ENCODE data around the gene PTPRO.

Gene PTPRO

GRCh38 chr12:15590180-15590826 lies 268.0 kb downstream of the PTPRO start:
- H3K27ac ChIP-seq (ENCODE audit: insufficient read depth, low read depth, low read length, poor library complexity, severe bottlenecking) = no peak overlapping the region
- H3K4me1 ChIP-seq (ENCODE audit: control insufficient read depth, insufficient read depth, low read length) = no peaks in the 10 kb centered on the region
- 41 to 45% methylated on average over 16 of the region's 16 CpGs for WGBS, 2 experiments
- H3K27me3 ChIP-seq (ENCODE audit: control insufficient read depth, insufficient read depth, low read length, poor library complexity, severe bottlenecking) = no peaks in the 10 kb centered on the region
- no peak overlapping the region for H3K4me3 ChIP-seq (ENCODE audit: insufficient read depth, low read depth, low read length)
- no peaks in the 10 kb centered on the region for H3K36me3 ChIP-seq (ENCODE audit: control insufficient read depth, insufficient read depth, low read length)
- H3K9me3 ChIP-seq (ENCODE audit: control insufficient read depth, low read length) = no peaks in the 10 kb centered on the region

GRCh38 chr12:15591811-15592210 lies 269.5 kb downstream of the PTPRO start:
- 74 to 93% methylated on average over 4 of the region's 5 CpGs for WGBS, 2 experiments
- no peak overlapping the region for H3K4me3 ChIP-seq (ENCODE audit: insufficient read depth, low read depth, low read length)
- no peaks in the 10 kb centered on the region for H3K36me3 ChIP-seq (ENCODE audit: control insufficient read depth, insufficient read depth, low read length)
- no peaks in the 10 kb centered on the region for H3K9me3 ChIP-seq (ENCODE audit: control insufficient read depth, low read length)
- H3K27ac ChIP-seq (ENCODE audit: insufficient read depth, low read depth, low read length, poor library complexity, severe bottlenecking) = no peak overlapping the region
- H3K4me1 ChIP-seq (ENCODE audit: control insufficient read depth, insufficient read depth, low read length) = no peaks in the 10 kb centered on the region
- H3K27me3 ChIP-seq (ENCODE audit: control insufficient read depth, insufficient read depth, low read length, poor library complexity, severe bottlenecking) = no peaks in the 10 kb centered on the region

GRCh38 chr12:15592934-15593333 lies 270.6 kb downstream of the PTPRO start:
- Histone ChIP-seq H3K27ac (ENCODE audit: insufficient read depth, low read depth, low read length, poor library complexity, severe bottlenecking) (no peak overlapping the region), H3K4me3 (ENCODE audit: insufficient read depth, low read depth, low read length) (no peak overlapping the region), H3K4me1 (ENCODE audit: control insufficient read depth, insufficient read depth, low read length) (no peaks in the 10 kb centered on the region), H3K27me3 (ENCODE audit: control insufficient read depth, insufficient read depth, low read length, poor library complexity, severe bottlenecking) (no peaks in the 10 kb centered on the region), H3K36me3 (ENCODE audit: control insufficient read depth, insufficient read depth, low read length) (no peaks in the 10 kb centered on the region), H3K9me3 (ENCODE audit: control insufficient read depth, low read length) (no peaks in the 10 kb centered on the region)
- WGBS, 2 experiments = 95 to 100% methylated on average over 2 to 4 of the region's 4 CpGs

GRCh38 chr12:15596174-15596573 lies 273.9 kb downstream of the PTPRO start:
- 93 to 97% methylated on average over 5 of the region's 5 CpGs for WGBS, 2 experiments
- H3K27me3 ChIP-seq (ENCODE audit: control insufficient read depth, insufficient read depth, low read length, poor library complexity, severe bottlenecking) = no peaks in the 10 kb centered on the region

GRCh38 chr12:15597125-15597830 lies 275.0 kb downstream of the PTPRO start:
- Histone ChIP-seq H3K36me3 (ENCODE audit: control insufficient read depth, insufficient read depth, low read length) (no peaks in the 10 kb centered on the region), H3K27me3 (ENCODE audit: control insufficient read depth, insufficient read depth, low read length, poor library complexity, severe bottlenecking) (no peaks in the 10 kb centered on the region), H3K27ac (ENCODE audit: insufficient read depth, low read depth, low read length, poor library complexity, severe bottlenecking) (no peak overlapping the region), H3K9me3 (ENCODE audit: control insufficient read depth, low read length) (no peaks in the 10 kb centered on the region), H3K4me1 (ENCODE audit: control insufficient read depth, insufficient read depth, low read length) (no peaks in the 10 kb centered on the region), H3K4me3 (ENCODE audit: insufficient read depth, low read depth, low read length) (no peak overlapping the region)
- 71 to 76% methylated on average over 5 of the region's 5 CpGs for WGBS, 2 experiments

More at GRCh38 chr12:15596174-15596573, 273.9 kb downstream of the PTPRO start:
- Histone ChIP-seq H3K36me3 (ENCODE audit: control insufficient read depth, insufficient read depth, low read length) (no peaks in the 10 kb centered on the region), H3K27ac (ENCODE audit: insufficient read depth, low read depth, low read length, poor library complexity, severe bottlenecking) (no peak overlapping the region), H3K4me1 (ENCODE audit: control insufficient read depth, insufficient read depth, low read length) (no peaks in the 10 kb centered on the region), H3K4me3 (ENCODE audit: insufficient read depth, low read depth, low read length) (no peak overlapping the region), H3K9me3 (ENCODE audit: control insufficient read depth, low read length) (no peaks in the 10 kb centered on the region)

- no peak overlapping the region for H3K4me3 ChIP-seq (ENCODE audit: insufficient read depth, low read depth, low read length)
- WGBS, 2 experiments = 96 to 97% methylated on average over 4 of the region's 4 CpGs
- no peaks in the 10 kb centered on the region for H3K4me1 ChIP-seq (ENCODE audit: control insufficient read depth, insufficient read depth, low read length)
- H3K9me3 ChIP-seq (ENCODE audit: control insufficient read depth, low read length) = no peaks in the 10 kb centered on the region
- H3K27ac ChIP-seq (ENCODE audit: insufficient read depth, low read depth, low read length, poor library complexity, severe bottlenecking) = no peak overlapping the region
- H3K27me3 ChIP-seq (ENCODE audit: control insufficient read depth, insufficient read depth, low read length, poor library complexity, severe bottlenecking) = no peaks in the 10 kb centered on the region
- H3K36me3 ChIP-seq (ENCODE audit: control insufficient read depth, insufficient read depth, low read length) = no peaks in the 10 kb centered on the region
Measured at GRCh38 chr12:15599266-15600037, 277.1 kb downstream of the PTPRO start.

- H3K36me3 ChIP-seq (ENCODE audit: control insufficient read depth, insufficient read depth, low read length) = no peaks in the 10 kb centered on the region
- no peaks in the 10 kb centered on the region for H3K9me3 ChIP-seq (ENCODE audit: control insufficient read depth, low read length)
- H3K27ac ChIP-seq (ENCODE audit: insufficient read depth, low read depth, low read length, poor library complexity, severe bottlenecking) = no peak overlapping the region
- 88 to 93% methylated on average over 6 to 7 of the region's 7 CpGs for WGBS, 2 experiments
- H3K4me3 ChIP-seq (ENCODE audit: insufficient read depth, low read depth, low read length) = no peak overlapping the region
- H3K27me3 ChIP-seq (ENCODE audit: control insufficient read depth, insufficient read depth, low read length, poor library complexity, severe bottlenecking) = no peaks in the 10 kb centered on the region
- no peaks in the 10 kb centered on the region for H3K4me1 ChIP-seq (ENCODE audit: control insufficient read depth, insufficient read depth, low read length)
Measured at GRCh38 chr12:15600223-15600935, 278.1 kb downstream of the PTPRO start.

GRCh38 chr12:15601210-15601800 lies 279.0 kb downstream of the PTPRO start:
- no peaks in the 10 kb centered on the region for H3K4me1 ChIP-seq (ENCODE audit: control insufficient read depth, insufficient read depth, low read length)
- H3K9me3 ChIP-seq (ENCODE audit: control insufficient read depth, low read length) = no peaks in the 10 kb centered on the region
- no peak overlapping the region for H3K27ac ChIP-seq (ENCODE audit: insufficient read depth, low read depth, low read length, poor library complexity, severe bottlenecking)
- H3K36me3 ChIP-seq (ENCODE audit: control insufficient read depth, insufficient read depth, low read length) = no peaks in the 10 kb centered on the region
- 80 to 90% methylated on average over 1 of the region's 1 CpG for WGBS, 2 experiments
- H3K4me3 ChIP-seq (ENCODE audit: insufficient read depth, low read depth, low read length) = no peak overlapping the region
- H3K27me3 ChIP-seq (ENCODE audit: control insufficient read depth, insufficient read depth, low read length, poor library complexity, severe bottlenecking) = no peaks in the 10 kb centered on the region

GRCh38 chr12:15602051-15602672 lies 279.9 kb downstream of the PTPRO start:
- Histone ChIP-seq H3K36me3 (ENCODE audit: control insufficient read depth, insufficient read depth, low read length) (no peaks in the 10 kb centered on the region), H3K9me3 (ENCODE audit: control insufficient read depth, low read length) (no peaks in the 10 kb centered on the region), H3K27me3 (ENCODE audit: control insufficient read depth, insufficient read depth, low read length, poor library complexity, severe bottlenecking) (no peaks in the 10 kb centered on the region), H3K4me1 (ENCODE audit: control insufficient read depth, insufficient read depth, low read length) (no peaks in the 10 kb centered on the region), H3K4me3 (ENCODE audit: insufficient read depth, low read depth, low read length) (no peak overlapping the region), H3K27ac (ENCODE audit: insufficient read depth, low read depth, low read length, poor library complexity, severe bottlenecking) (no peak overlapping the region)
- WGBS, 2 experiments = 93 to 97% methylated on average over 3 of the region's 3 CpGs
